Naive thymus-derived CD4-positive, alpha-beta T cell (primary cell): Measurements from ENCODE around the gene PPP1R10. TPM values are rescaled to one million over a fixed set of nuclear protein-coding genes. Genes with fewer than 3 reads are reported as not detected.

ENCODE experiments used
- ATAC-seq: fragments of 150-1000 bp; cut with Tn5 transposase; 2 replicates; pipeline ENCODE4 v1.10.0; 2021; ENCODE audit warnings: mild to moderate bottlenecking, moderate library complexity
- CTCF ChIA-PET: fragments of 350-600 bp; sonication (Branson Sonifier 250); formaldehyde crosslinking; loops from one replicate; lab custom pipeline; 2021; ENCODE audit warnings: antibody characterized with exemption; lab: Charles Lee
- POLR2A ChIA-PET: fragments of 350-600 bp; sonication (Branson Sonifier 250); formaldehyde crosslinking; loops from one replicate; lab custom pipeline; 2021; ENCODE audit warnings: antibody characterized with exemption, inconsistent platforms; lab: Charles Lee
- DNase-seq, 9 donors: peaks; one replicate each; pipeline versions ENCODE4 v3.0.0 to v3.0.0-alpha.2; 2020 to 2022; ENCODE audit warnings: mixed read lengths in 1 of 9
- H3K27ac ChIP-seq: one replicate; pipeline ENCODE4 v1.7.0; 2013; ENCODE audit warnings: mild to moderate bottlenecking, low read depth, low read length, moderate library complexity
- H3K27me3 ChIP-seq, 2 donors: one replicate each; pipeline ENCODE4 v1.7.0; 2013; ENCODE audit warnings: low read length in 2 of 2, mild to moderate bottlenecking in 2 of 2, moderate library complexity in 2 of 2; ENCODE audit not compliant: control insufficient read depth in 2 of 2, insufficient read depth in 2 of 2
- H3K36me3 ChIP-seq, 3 experiments: 1 replicate in 2 of 3; 2 replicates in 1 of 3; pipeline ENCODE4 v1.7.0; 2013; ENCODE audit warnings: low read length in 3 of 3, mild to moderate bottlenecking in 3 of 3, moderate library complexity in 1 of 3; ENCODE audit not compliant: insufficient read depth in 3 of 3, control insufficient read depth in 2 of 3
- H3K4me1 ChIP-seq, 2 donors: one replicate each; pipeline ENCODE4 v1.7.0; 2013; ENCODE audit warnings: low read length in 2 of 2, mild to moderate bottlenecking in 2 of 2, moderate library complexity in 1 of 2; ENCODE audit not compliant: control insufficient read depth in 2 of 2, insufficient read depth in 2 of 2
- H3K4me3 ChIP-seq: 2 replicates; pipeline ENCODE4 v1.7.0; 2013; ENCODE audit warnings: mild to moderate bottlenecking, low read length
- H3K9me3 ChIP-seq, 3 experiments: 1 replicate in 2 of 3; 2 replicates in 1 of 3; pipeline ENCODE4 v1.7.0; 2013; ENCODE audit warnings: low read length in 3 of 3; ENCODE audit not compliant: control insufficient read depth in 2 of 3
- H3K27ac Mint-ChIP-seq, 9 donors: one replicate each; pipeline ENCODE4 v1.8.0; 2020 to 2022; ENCODE audit warnings: mixed read lengths in 9 of 9, mild to moderate bottlenecking in 8 of 9, moderate library complexity in 5 of 9, inconsistent platforms in 2 of 9
- H3K27me3 Mint-ChIP-seq, 5 donors: one replicate each; pipeline ENCODE4 v1.8.0; 2021 to 2022; ENCODE audit warnings: mixed read lengths in 5 of 5, mild to moderate bottlenecking in 1 of 5
- H3K36me3 Mint-ChIP-seq, 5 donors: one replicate each; pipeline ENCODE4 v1.8.0; 2020 to 2022; ENCODE audit warnings: mixed read lengths in 5 of 5, mild to moderate bottlenecking in 3 of 5, inconsistent platforms in 1 of 5
- H3K4me1 Mint-ChIP-seq, 7 donors: one replicate each; pipeline ENCODE4 v1.8.0; 2020 to 2022; ENCODE audit warnings: mixed read lengths in 7 of 7, mild to moderate bottlenecking in 3 of 7, inconsistent platforms in 1 of 7
- H3K4me3 Mint-ChIP-seq, 10 donors: one replicate each; pipeline ENCODE4 v1.8.0; 2020 to 2022; ENCODE audit warnings: mild to moderate bottlenecking in 10 of 10, mixed read lengths in 10 of 10, moderate library complexity in 6 of 10, inconsistent platforms in 2 of 10
- H3K9me3 Mint-ChIP-seq, 11 donors: one replicate each; pipeline ENCODE4 v1.8.0; 2020 to 2022; ENCODE audit warnings: mixed read lengths in 11 of 11, mild to moderate bottlenecking in 4 of 11, inconsistent platforms in 1 of 11, moderate library complexity in 1 of 11
- intact Hi-C, 2 donors: fragments of 100-400 bp; cut with micrococcal nuclease; formaldehyde crosslinking; loops; one replicate each; pipeline ENCODE4 v1.15.1; 2023
- polyA plus RNA-seq, 2 donors: library from polyadenylated mRNA; unstranded; fragments of 300-500 nt; fragmentation: Illumina TruSeq; gene quantifications; one replicate each; pipeline ENCODE4 v1.2.3, GENCODE V29; 2021
- total RNA-seq, 6 experiments: library from RNA in 5 of 6; stranded (reverse) in 5 of 6; gene quantifications; 1 replicate in 5 of 6; 2 replicates in 1 of 6; pipeline ENCODE4 v1.2.3 and lab custom pipeline; 2021 to 2026

The PPP1R10 gene
- total and polyA plus RNA-seq, 7 experiments from 2014 or later: 21.6 to 286 (median 114) TPM

DNA sequence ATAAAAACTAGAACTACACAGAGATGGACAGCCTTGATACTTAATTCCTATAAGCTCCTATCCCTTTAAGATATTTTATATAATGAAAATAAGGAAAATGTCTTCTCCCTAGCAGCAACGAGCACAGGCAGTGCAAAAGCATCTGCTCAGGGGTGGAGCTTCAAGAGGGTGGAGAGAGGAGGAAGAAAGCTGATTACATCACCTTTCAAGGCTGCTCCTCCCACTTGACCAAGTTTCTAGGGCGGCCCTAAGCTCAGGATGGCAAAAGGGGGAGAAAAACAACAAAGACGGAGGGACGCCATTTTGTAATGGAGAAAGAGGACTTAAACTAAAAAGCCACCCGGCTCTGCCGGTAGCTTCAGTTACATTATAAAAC lies 2.2 kb downstream of the PPP1R10 start:
- DNase-seq (peak; percentile 42 to 95 (median 92)), ATAC-seq (peak; percentile 68)
- peak overlapping the region; percentile 90 for H3K4me3 ChIP-seq
- peaks cover 27 to 49% of the 10 kb centered on the region in 2 donors for H3K4me1 ChIP-seq
- ChIA-PET CTCF (interaction anchor here (0.7 to 3.6 kb wide), 12 partner anchors 11 to 132 kb away, joined by 3 to 16 read pairs (median 4); partner anchors contain the start of gene ATAT1), POLR2A (interaction anchor here (0.6 to 4.8 kb wide), 60 partner anchors 9 to 961 kb away, joined by 3 to 189 read pairs (median 6); partner anchors contain the start of genes ABCF1, ATAT1, C6orf136 and DDR1)
- peaks cover 0 to 14% (median 0%) of the 10 kb centered on the region in 5 donors for H3K27me3 Mint-ChIP-seq
- peaks cover 0 to 26% (median 0%) of the 10 kb centered on the region in 11 donors for H3K9me3 Mint-ChIP-seq
- H3K36me3 Mint-ChIP-seq: peaks cover 14 to 45% (median 29%) of the 10 kb centered on the region in 5 donors
- H3K9me3 ChIP-seq: no peaks in the 10 kb centered on the region
- intact Hi-C loops: loop anchor here (2.0 to 10.0 kb wide), 9 partner anchors 14 to 1582 kb away; partner anchors contain the start of genes TRIM39 (in 2 of the 2), AGPAT1 (in 1 of the 2), DDR1 (in 1 of the 2) and FLOT1 (in 1 of the 2)
- H3K27ac ChIP-seq: peak overlapping the region; percentile 93
- H3K36me3 ChIP-seq: peaks cover 15 to 26% (median 16%) of the 10 kb centered on the region in 3 experiments
- peaks cover 37 to 66% (median 64%) of the 10 kb centered on the region in 7 donors for H3K4me1 Mint-ChIP-seq
- peak overlapping the region; percentile 88 to 100 (median 96) for H3K4me3 Mint-ChIP-seq
- no peaks in the 10 kb centered on the region for H3K27me3 ChIP-seq
- peak overlapping the region; percentile 98 to 100 (median 100) for H3K27ac Mint-ChIP-seq

DNA sequence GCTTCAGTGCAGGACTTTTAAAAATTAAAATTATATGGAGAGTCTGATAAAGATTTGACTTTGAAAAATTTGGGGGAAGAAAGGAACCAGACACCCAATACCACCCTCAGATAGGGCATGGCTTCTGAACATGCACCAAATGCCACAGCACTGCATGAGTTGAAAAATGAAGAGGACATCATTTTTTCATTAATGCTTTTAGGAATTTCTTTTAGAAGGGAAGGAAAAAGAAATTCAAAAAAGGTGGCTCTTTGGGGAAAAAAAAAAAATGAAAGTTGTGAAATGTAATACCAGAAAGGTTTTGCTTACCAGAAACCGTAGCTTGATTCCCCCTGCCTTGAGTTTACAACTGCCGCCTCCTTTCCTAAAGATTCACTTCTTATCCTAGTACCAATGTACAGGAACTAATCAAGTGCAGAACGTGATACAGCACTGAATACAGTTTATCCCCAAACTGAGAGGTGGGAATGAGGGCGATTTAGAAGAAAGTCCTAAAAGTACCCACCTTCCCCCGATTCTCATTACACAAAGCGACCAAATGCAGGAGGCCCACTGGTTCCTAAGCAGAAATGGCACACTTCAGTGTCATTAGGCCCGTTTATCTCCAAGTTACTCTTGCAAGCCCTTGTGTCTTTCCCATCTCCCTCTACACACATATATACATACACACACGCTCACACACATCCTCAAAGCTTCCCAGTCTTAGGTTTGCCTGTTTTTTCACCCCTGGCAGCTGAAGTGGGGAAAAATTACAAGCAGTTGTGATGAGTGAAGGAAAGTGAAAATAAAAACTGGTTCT lies 2.8 kb downstream of the PPP1R10 start:
- peak overlapping the region; percentile 93 for H3K27ac ChIP-seq
- CTCF ChIA-PET: interaction anchor here (0.6 to 3.6 kb wide), 21 partner anchors 12 to 1357 kb away, joined by 3 to 16 read pairs (median 3); partner anchors contain the start of gene ATAT1
- no peaks in the 10 kb centered on the region for H3K9me3 ChIP-seq
- Mint-ChIP-seq H3K4me3 (peak overlapping the region; percentile 88 to 100 (median 96)), H3K27ac (peak overlapping the region; percentile 98 to 100 (median 100)), H3K27me3 (peaks cover 0 to 14% (median 0%) of the 10 kb centered on the region in 5 donors), H3K36me3 (peaks cover 17 to 44% (median 29%) of the 10 kb centered on the region in 5 donors), H3K9me3 (peaks cover 0 to 26% (median 0%) of the 10 kb centered on the region in 11 donors), H3K4me1 (peaks cover 42 to 67% (median 65%) of the 10 kb centered on the region in 7 donors)
- H3K4me1 ChIP-seq: peaks cover 32 to 45% of the 10 kb centered on the region in 2 donors
- no peaks in the 10 kb centered on the region for H3K27me3 ChIP-seq
- H3K36me3 ChIP-seq: peaks cover 9 to 20% (median 12%) of the 10 kb centered on the region in 3 experiments
- ATAC-seq: no peak
- peak in 2 of 9 donors; percentile 5 to 10 for DNase-seq
- H3K4me3 ChIP-seq: peak overlapping the region; percentile 57
- intact Hi-C loops: loop anchor here in 1 of 2 donors (2.0 to 10.0 kb wide), 2 partner anchors 13 to 271 kb away; partner anchors contain the start of gene DDR1
- POLR2A ChIA-PET: interaction anchor here (0.6 to 4.8 kb wide), 56 partner anchors 9 to 906 kb away, joined by 3 to 189 read pairs (median 6); partner anchors contain the start of genes ABCF1, ATAT1, C6orf136 and DDR1

DNA sequence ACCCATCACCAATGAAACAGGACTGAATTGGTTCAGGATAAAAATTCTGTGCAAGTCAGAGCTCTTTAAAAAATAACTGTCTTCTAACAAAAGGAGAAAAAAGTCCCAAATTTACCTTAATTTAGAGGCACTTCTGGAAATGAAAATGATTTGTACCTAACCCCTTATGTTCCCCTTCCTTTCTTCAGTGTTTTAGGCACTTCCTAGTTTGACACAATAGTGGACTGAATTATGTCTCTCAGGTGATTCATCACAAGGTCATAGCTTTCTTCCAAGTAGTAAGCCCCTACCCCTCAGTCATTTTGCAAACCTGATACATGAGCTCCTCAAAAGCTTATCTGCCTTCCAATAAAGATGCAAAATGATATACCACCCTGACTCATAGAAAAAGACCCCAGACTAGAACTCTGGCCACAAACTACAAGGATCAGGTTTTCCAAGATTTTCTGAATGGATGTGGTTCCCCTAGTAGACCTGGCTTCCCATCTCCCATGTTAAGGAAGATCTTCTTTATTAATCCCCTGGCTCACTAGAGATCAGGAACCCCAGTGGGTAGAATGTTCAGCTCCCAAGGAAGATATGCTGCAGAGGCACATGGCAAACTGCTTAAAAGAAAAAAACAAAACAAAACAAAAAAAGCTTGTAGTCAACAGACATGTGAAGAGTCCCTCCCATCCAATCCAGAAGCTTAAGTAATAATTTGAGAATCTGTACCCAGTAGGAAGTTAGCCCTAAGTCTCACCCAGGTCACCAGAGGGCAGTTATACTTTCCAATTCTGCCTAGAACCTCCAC lies 3.6 kb downstream of the PPP1R10 start:
- H3K9me3 Mint-ChIP-seq: peaks cover 0 to 26% (median 0%) of the 10 kb centered on the region in 11 donors
- H3K27ac Mint-ChIP-seq: peak overlapping the region; percentile 76 to 100 (median 100)
- H3K4me1 Mint-ChIP-seq: peaks cover 39 to 68% (median 66%) of the 10 kb centered on the region in 7 donors
- H3K27ac ChIP-seq: peak overlapping the region; percentile 93
- H3K4me3 ChIP-seq: no peak overlapping the region
- no peak for ATAC-seq
- peaks cover 0 to 14% (median 0%) of the 10 kb centered on the region in 5 donors for H3K27me3 Mint-ChIP-seq
- ChIA-PET POLR2A (interaction anchor here (0.6 to 4.8 kb wide), 28 partner anchors 9 to 286 kb away, joined by 3 to 189 read pairs (median 6); partner anchors contain the start of genes ABCF1, DHX16, GNL1 and MDC1), CTCF (interaction anchor here (0.6 to 3.6 kb wide), 13 partner anchors 13 to 131 kb away, joined by 3 to 16 read pairs (median 3); no protein-coding TSS in a partner anchor)
- H3K27me3 ChIP-seq: no peaks in the 10 kb centered on the region
- H3K4me1 ChIP-seq: peaks cover 25 to 38% of the 10 kb centered on the region in 2 donors
- peaks cover 13 to 28% (median 17%) of the 10 kb centered on the region in 3 experiments for H3K36me3 ChIP-seq
- no peak for DNase-seq
- intact Hi-C loops: loop anchor here in 1 of 2 donors (2.0 to 10.0 kb wide), 2 partner anchors 13 to 271 kb away; partner anchors contain the start of gene DDR1
- H3K9me3 ChIP-seq: no peaks in the 10 kb centered on the region
- peak overlapping the region; percentile 42 to 100 (median 94) for H3K4me3 Mint-ChIP-seq
- peaks cover 17 to 49% (median 36%) of the 10 kb centered on the region in 5 donors for H3K36me3 Mint-ChIP-seq

DNA sequence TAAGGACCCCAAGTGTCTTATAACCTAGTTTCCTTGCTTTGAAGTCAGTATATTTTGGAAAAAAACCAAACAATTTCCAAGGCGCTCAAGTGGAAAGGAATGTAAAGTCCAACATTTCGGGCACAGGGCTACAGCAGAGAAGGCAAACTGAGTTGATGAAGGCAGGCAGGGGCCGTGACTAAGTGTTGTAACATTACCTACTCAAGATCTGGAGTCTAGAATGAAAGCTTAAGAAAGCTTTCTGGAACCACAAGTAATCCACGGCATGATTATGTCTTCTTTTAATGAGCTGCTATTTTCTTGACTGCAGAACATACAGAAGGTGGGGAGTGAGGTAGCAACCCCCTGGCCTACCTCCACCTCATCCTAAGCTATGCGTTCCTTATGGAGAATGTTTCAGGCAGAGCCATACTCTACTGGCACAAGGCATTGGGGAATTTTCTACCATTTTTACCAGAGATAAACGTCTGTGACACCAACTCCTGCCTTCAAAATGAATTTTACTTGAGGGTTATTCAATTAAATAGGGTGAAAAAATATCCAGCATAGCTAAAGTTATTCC lies 4.3 kb downstream of the PPP1R10 start:
- H3K4me1 ChIP-seq: peaks cover 20 to 36% of the 10 kb centered on the region in 2 donors
- H3K27ac ChIP-seq: peak overlapping the region; percentile 93
- H3K9me3 ChIP-seq: no peaks in the 10 kb centered on the region
- H3K36me3 ChIP-seq: peaks cover 14 to 33% (median 17%) of the 10 kb centered on the region in 3 experiments
- ChIA-PET POLR2A (interaction anchor here (0.6 to 4.8 kb wide), 25 partner anchors 10 to 286 kb away, joined by 3 to 189 read pairs (median 4); partner anchors contain the start of genes ABCF1, DHX16, GNL1 and PRR3), CTCF (interaction anchor here (0.6 to 3.6 kb wide), 14 partner anchors 12 to 130 kb away, joined by 3 to 16 read pairs (median 3); partner anchors contain the start of gene DHX16)
- Mint-ChIP-seq H3K27ac (peak overlapping the region in 8 of 9 donors; percentile 100), H3K27me3 (peaks cover 0 to 14% (median 0%) of the 10 kb centered on the region in 5 donors), H3K4me1 (peaks cover 38 to 69% (median 65%) of the 10 kb centered on the region in 7 donors), H3K4me3 (peak overlapping the region in 4 of 10 donors; percentile 10 to 94 (median 71)), H3K36me3 (peaks cover 19 to 51% (median 37%) of the 10 kb centered on the region in 5 donors), H3K9me3 (peaks cover 0 to 26% (median 0%) of the 10 kb centered on the region in 11 donors)
- DNase-seq (no peak), ATAC-seq (no peak)
- intact Hi-C loops: loop anchor here in 1 of 2 donors (10.0 kb wide), 1 partner anchor 272 kb away; the partner anchor contains the start of gene DDR1
- H3K27me3 ChIP-seq: no peaks in the 10 kb centered on the region
- H3K4me3 ChIP-seq: no peak overlapping the region

DNA sequence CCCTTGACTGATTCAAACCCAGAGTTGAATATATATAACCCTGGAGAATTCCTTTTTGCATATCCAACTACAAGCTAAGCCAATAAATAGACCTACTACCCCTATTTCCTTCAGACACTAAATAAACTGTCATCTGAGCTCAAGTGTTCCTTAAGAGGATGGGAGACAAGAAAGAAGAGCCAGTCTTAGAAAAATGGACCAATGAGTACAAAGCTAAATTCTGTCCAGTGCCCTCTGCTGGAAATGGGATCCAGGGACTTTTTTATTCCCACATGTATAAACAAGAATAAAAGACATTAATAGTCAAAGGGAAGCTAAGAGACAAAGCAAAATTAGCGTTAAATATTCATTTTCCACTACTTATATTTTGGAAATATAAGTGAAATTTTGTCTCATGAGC lies 4.8 kb downstream of the PPP1R10 start:
- Mint-ChIP-seq H3K4me1 (peaks cover 42 to 72% (median 68%) of the 10 kb centered on the region in 7 donors), H3K9me3 (peaks cover 0 to 21% (median 0%) of the 10 kb centered on the region in 11 donors), H3K27ac (peak overlapping the region in 8 of 9 donors; percentile 76 to 100 (median 91)), H3K27me3 (peaks cover 0 to 8% (median 0%) of the 10 kb centered on the region in 5 donors), H3K36me3 (peaks cover 24 to 55% (median 42%) of the 10 kb centered on the region in 5 donors), H3K4me3 (no peak overlapping the region)
- POLR2A ChIA-PET: interaction anchor here (0.6 to 4.8 kb wide), 14 partner anchors 10 to 142 kb away, joined by 3 to 189 read pairs (median 4); partner anchors contain the start of genes ABCF1, GNL1, PRR3 and TUBB
- peak overlapping the region; percentile 93 for H3K27ac ChIP-seq
- intact Hi-C loops: loop anchor here in 1 of 2 donors (10.0 kb wide), 1 partner anchor 273 kb away; the partner anchor contains the start of gene DDR1
- no peaks in the 10 kb centered on the region for H3K9me3 ChIP-seq
- H3K27me3 ChIP-seq: no peaks in the 10 kb centered on the region
- no peak overlapping the region for H3K4me3 ChIP-seq
- CTCF ChIA-PET: interaction anchor here (0.6 to 2.3 kb wide), 6 partner anchors 16 to 130 kb away, joined by 3 to 15 read pairs (median 4); partner anchors contain the start of gene DHX16
- peaks cover 20 to 36% of the 10 kb centered on the region in 2 donors for H3K4me1 ChIP-seq
- no peak for DNase-seq
- ATAC-seq: no peak
- H3K36me3 ChIP-seq: peaks cover 17 to 37% (median 20%) of the 10 kb centered on the region in 3 experiments
